ENCODE results near the gene TPRG1. TPM values are rescaled to one million over a fixed set of nuclear protein-coding genes. Genes with fewer than 3 reads are reported as not detected.

Gene TPRG1
- polyA plus RNA-seq, 4 donors = 0.21 to 1.9 (median 0.95) TPM

DNA sequence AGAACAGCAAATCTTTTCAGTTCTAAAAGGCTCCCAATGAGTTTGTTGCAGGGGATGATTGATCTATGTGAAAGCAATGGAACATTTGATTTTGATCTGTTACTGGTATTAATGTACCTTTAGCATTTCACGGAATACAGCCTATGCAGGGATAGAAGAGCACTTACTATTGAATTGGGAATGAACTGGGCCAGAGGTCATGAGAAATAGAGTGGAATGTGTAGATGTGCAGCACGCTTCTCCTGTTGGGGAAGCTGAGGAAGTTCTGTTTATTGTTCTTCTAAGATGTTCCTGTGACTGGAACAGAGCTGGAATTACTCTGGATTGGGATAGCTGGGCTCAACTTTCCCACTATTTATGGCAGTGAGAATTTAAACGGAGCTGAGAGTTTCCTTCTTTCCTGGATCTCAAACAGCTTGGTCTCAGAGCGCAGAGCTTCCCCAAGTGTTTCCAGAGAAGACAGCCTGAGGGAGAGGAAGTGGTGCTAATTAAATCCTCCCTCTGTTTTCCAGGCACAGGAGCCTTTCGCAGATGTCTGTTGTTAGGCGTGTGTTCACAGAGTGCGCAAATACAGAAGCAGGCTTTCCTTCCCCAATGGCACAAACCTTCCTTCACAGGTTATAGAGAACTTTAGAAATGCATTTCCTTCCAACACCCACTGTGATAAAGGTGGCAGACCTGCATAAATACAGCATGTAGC is 32.5 kb downstream of the TPRG1 start:
- H3K4me1 ChIP-seq (ENCODE audit: control insufficient read depth in 3 of 3, insufficient read depth in 2 of 3, low read depth in 1 of 3, low read length in 2 of 3) = no peaks in the 10 kb centered on the region
- H3K27me3 ChIP-seq (ENCODE audit: control insufficient read depth in 3 of 3, insufficient read depth in 3 of 3, low read length in 3 of 3) = peaks cover 0 to 4% (median 0%) of the 10 kb centered on the region in 3 donors
- no peak overlapping the region for H3K4me3 ChIP-seq (ENCODE audit: low read depth in 1 of 3, low read length in 3 of 3)
- DNase-seq (no peak), FAIRE-seq (no peak)
- no peaks in the 10 kb centered on the region for H3K36me3 ChIP-seq (ENCODE audit: control insufficient read depth in 3 of 3, insufficient read depth in 2 of 3, low read depth in 1 of 3, low read length in 3 of 3)
- H3K9me3 ChIP-seq (ENCODE audit: control insufficient read depth in 2 of 2, insufficient read depth in 1 of 2, low read depth in 1 of 2, low read length in 1 of 2) = no peaks in the 10 kb centered on the region
- H3K27ac ChIP-seq (ENCODE audit: low read depth in 1 of 3, low read length in 2 of 3) = no peak overlapping the region
- 60 to 81% (median 76%) methylated on average over 7 of the region's 7 CpGs for WGBS, 3 donors

DNA sequence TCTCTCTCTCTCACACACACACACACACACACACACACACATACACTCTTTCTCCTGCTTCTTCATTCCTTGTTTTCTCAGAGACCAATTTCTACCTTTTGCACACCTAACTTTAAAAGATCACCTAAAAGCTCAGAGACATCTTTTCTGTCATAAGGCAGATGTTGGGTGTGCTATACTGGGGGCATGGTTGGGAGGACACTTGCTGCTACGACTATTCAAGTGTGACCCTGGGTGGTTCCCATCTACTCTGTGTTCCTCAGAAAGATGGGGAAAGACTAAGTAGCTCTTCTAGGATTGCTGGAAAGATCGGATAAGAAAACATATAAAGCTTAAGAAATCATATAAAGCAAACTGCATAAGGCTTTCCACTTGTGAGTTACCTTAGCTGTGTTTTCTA is 33.2 kb downstream of the TPRG1 start:
- no peak for FAIRE-seq
- Histone ChIP-seq H3K27ac (ENCODE audit: low read depth in 1 of 3, low read length in 2 of 3) (no peak overlapping the region), H3K4me1 (ENCODE audit: control insufficient read depth in 3 of 3, insufficient read depth in 2 of 3, low read depth in 1 of 3, low read length in 2 of 3) (no peaks in the 10 kb centered on the region), H3K9me3 (ENCODE audit: control insufficient read depth in 2 of 2, insufficient read depth in 1 of 2, low read depth in 1 of 2, low read length in 1 of 2) (no peaks in the 10 kb centered on the region), H3K27me3 (ENCODE audit: control insufficient read depth in 3 of 3, insufficient read depth in 3 of 3, low read length in 3 of 3) (peaks cover 0 to 4% (median 0%) of the 10 kb centered on the region in 3 donors), H3K36me3 (ENCODE audit: control insufficient read depth in 3 of 3, insufficient read depth in 2 of 3, low read depth in 1 of 3, low read length in 3 of 3) (no peaks in the 10 kb centered on the region), H3K4me3 (ENCODE audit: low read depth in 1 of 3, low read length in 3 of 3) (no peak overlapping the region)
- no peak for DNase-seq
- 82 to 87% (median 84%) methylated on average over 2 of the region's 2 CpGs for WGBS, 3 donors

- FAIRE-seq (no peak), DNase-seq (no peak)
- no peaks in the 10 kb centered on the region for H3K4me1 ChIP-seq (ENCODE audit: control insufficient read depth in 3 of 3, insufficient read depth in 2 of 3, low read depth in 1 of 3, low read length in 2 of 3)
- WGBS, 3 donors = 75 to 84% (median 82%) methylated on average over 4 of the region's 4 CpGs
- no peak overlapping the region for H3K4me3 ChIP-seq (ENCODE audit: low read depth in 1 of 3, low read length in 3 of 3)
- H3K27ac ChIP-seq (ENCODE audit: low read depth in 1 of 3, low read length in 2 of 3) = no peak overlapping the region
- no peaks in the 10 kb centered on the region for H3K9me3 ChIP-seq (ENCODE audit: control insufficient read depth in 2 of 2, insufficient read depth in 1 of 2, low read depth in 1 of 2, low read length in 1 of 2)
- H3K36me3 ChIP-seq (ENCODE audit: control insufficient read depth in 3 of 3, insufficient read depth in 2 of 3, low read depth in 1 of 3, low read length in 3 of 3) = no peaks in the 10 kb centered on the region
- H3K27me3 ChIP-seq (ENCODE audit: control insufficient read depth in 3 of 3, insufficient read depth in 3 of 3, low read length in 3 of 3) = no peaks in the 10 kb centered on the region
These were observed 38.5 kb downstream of the TPRG1 start for GRCh38 chr3:189210251-189210770.

GRCh38 chr3:189212681-189213080 is 40.9 kb downstream of the TPRG1 start:
- WGBS, 3 donors = 87 to 93% (median 88%) methylated on average over 2 of the region's 2 CpGs
- H3K9me3 ChIP-seq (ENCODE audit: control insufficient read depth in 2 of 2, insufficient read depth in 1 of 2, low read depth in 1 of 2, low read length in 1 of 2) = no peaks in the 10 kb centered on the region
- no peaks in the 10 kb centered on the region for H3K4me1 ChIP-seq (ENCODE audit: control insufficient read depth in 3 of 3, insufficient read depth in 2 of 3, low read depth in 1 of 3, low read length in 2 of 3)
- H3K36me3 ChIP-seq (ENCODE audit: control insufficient read depth in 3 of 3, insufficient read depth in 2 of 3, low read depth in 1 of 3, low read length in 3 of 3) = no peaks in the 10 kb centered on the region
- no peaks in the 10 kb centered on the region for H3K27me3 ChIP-seq (ENCODE audit: control insufficient read depth in 3 of 3, insufficient read depth in 3 of 3, low read length in 3 of 3)
- FAIRE-seq (no peak), DNase-seq (no peak)
- H3K27ac ChIP-seq (ENCODE audit: low read depth in 1 of 3, low read length in 2 of 3) = no peak overlapping the region
- H3K4me3 ChIP-seq (ENCODE audit: low read depth in 1 of 3, low read length in 3 of 3) = no peak overlapping the region

GRCh38 chr3:189214651-189215050 is 42.9 kb downstream of the TPRG1 start:
- Histone ChIP-seq H3K4me3 (ENCODE audit: low read depth in 1 of 3, low read length in 3 of 3) (no peak overlapping the region), H3K27ac (ENCODE audit: low read depth in 1 of 3, low read length in 2 of 3) (no peak overlapping the region), H3K9me3 (ENCODE audit: control insufficient read depth in 2 of 2, insufficient read depth in 1 of 2, low read depth in 1 of 2, low read length in 1 of 2) (no peaks in the 10 kb centered on the region), H3K4me1 (ENCODE audit: control insufficient read depth in 3 of 3, insufficient read depth in 2 of 3, low read depth in 1 of 3, low read length in 2 of 3) (no peaks in the 10 kb centered on the region), H3K36me3 (ENCODE audit: control insufficient read depth in 3 of 3, insufficient read depth in 2 of 3, low read depth in 1 of 3, low read length in 3 of 3) (no peaks in the 10 kb centered on the region), H3K27me3 (ENCODE audit: control insufficient read depth in 3 of 3, insufficient read depth in 3 of 3, low read length in 3 of 3) (no peaks in the 10 kb centered on the region)
- 93 to 100% (median 97%) methylated on average over 1 of the region's 1 CpG for WGBS, 3 donors
- FAIRE-seq (no peak), DNase-seq (no peak)

DNA sequence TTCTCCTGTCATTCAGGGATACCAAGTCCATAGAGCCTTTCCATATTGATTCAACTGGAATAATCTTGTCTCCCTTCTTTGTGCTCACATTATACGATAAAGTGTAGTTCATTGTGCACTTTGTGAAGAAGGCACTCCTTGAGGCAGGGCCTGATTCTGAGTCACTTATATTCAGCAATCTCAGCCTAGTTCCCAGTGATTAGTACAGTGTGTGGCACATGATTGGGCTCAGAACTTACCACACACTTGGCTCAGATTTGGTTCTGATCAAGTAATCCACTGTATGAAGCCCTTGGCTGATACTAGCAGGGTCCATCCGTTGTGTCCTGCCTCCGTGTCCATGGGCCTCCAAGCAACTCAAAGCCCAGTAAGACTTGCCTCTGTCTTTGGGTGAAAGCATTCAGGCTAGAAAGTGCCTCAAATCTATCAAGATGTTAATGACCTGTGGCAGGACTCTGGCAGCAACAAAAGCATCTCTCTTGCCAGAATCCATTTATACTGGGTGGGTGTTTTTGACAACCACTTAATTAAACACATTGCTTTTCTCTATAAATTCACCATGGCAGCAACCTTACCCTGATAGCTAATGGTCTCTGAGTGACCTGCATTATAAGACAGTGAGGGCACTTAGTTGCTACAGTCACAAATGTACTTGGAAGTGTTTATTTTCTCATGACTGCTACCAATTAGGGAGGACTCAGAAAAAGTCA is 51.3 kb downstream of the TPRG1 start:
- Histone ChIP-seq H3K27me3 (ENCODE audit: control insufficient read depth in 3 of 3, insufficient read depth in 3 of 3, low read length in 3 of 3) (no peaks in the 10 kb centered on the region), H3K27ac (ENCODE audit: low read depth in 1 of 3, low read length in 2 of 3) (no peak overlapping the region), H3K4me1 (ENCODE audit: control insufficient read depth in 3 of 3, insufficient read depth in 2 of 3, low read depth in 1 of 3, low read length in 2 of 3) (no peaks in the 10 kb centered on the region), H3K36me3 (ENCODE audit: control insufficient read depth in 3 of 3, insufficient read depth in 2 of 3, low read depth in 1 of 3, low read length in 3 of 3) (no peaks in the 10 kb centered on the region), H3K9me3 (ENCODE audit: control insufficient read depth in 2 of 2, insufficient read depth in 1 of 2, low read depth in 1 of 2, low read length in 1 of 2) (no peaks in the 10 kb centered on the region), H3K4me3 (ENCODE audit: low read depth in 1 of 3, low read length in 3 of 3) (no peak overlapping the region)
- DNase-seq = no peak
- FAIRE-seq = no peak
- WGBS, 3 donors = 76 to 92% (median 85%) methylated on average over 3 of the region's 3 CpGs

DNA sequence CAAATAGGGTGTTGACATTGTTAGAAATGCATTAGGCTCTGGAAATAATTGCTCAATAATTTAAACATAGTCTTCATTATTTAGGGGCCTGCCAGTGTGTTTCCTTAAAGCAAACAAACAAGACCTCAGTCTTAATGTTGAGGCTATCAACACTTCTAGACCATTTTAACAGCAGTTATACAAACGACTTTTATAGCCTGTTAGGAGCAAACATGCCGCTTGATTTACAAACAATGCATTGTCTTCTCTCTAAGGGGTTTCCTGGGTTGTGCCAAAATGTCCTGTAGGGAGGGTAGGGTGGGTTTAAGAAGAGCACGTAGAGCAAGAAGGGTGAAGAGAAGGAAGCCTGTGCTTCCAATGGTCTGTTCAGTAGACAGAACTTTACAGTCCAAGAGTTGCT is 53.7 kb downstream of the TPRG1 start:
- Histone ChIP-seq H3K4me3 (ENCODE audit: low read depth in 1 of 3, low read length in 3 of 3) (no peak overlapping the region), H3K27ac (ENCODE audit: low read depth in 1 of 3, low read length in 2 of 3) (no peak overlapping the region), H3K9me3 (ENCODE audit: control insufficient read depth in 2 of 2, insufficient read depth in 1 of 2, low read depth in 1 of 2, low read length in 1 of 2) (no peaks in the 10 kb centered on the region), H3K4me1 (ENCODE audit: control insufficient read depth in 3 of 3, insufficient read depth in 2 of 3, low read depth in 1 of 3, low read length in 2 of 3) (no peaks in the 10 kb centered on the region), H3K36me3 (ENCODE audit: control insufficient read depth in 3 of 3, insufficient read depth in 2 of 3, low read depth in 1 of 3, low read length in 3 of 3) (no peaks in the 10 kb centered on the region), H3K27me3 (ENCODE audit: control insufficient read depth in 3 of 3, insufficient read depth in 3 of 3, low read length in 3 of 3) (no peaks in the 10 kb centered on the region)
- FAIRE-seq = no peak
- no peak for DNase-seq
- 55 to 66% (median 57%) methylated on average over 3 of the region's 3 CpGs for WGBS, 3 donors

DNA sequence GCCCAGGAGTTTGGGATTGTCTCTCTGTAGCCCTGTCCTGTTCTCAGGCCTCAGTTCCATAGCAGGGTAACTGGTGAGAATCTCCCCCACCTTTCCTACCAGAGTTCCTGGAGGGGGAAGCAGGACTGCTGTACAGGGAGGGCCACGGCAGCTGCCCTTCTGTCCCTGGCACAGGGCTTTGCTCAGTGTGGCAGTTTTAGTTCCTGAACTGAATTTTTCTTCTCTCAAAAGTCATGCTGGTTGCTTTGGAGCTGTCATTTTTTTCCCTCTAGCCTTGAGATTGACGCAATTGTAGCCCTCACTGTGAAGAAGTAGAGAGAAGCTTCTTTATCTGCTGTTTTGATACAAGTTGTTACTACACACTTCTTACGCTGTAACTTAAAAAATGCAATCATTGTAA is 55.5 kb downstream of the TPRG1 start:
- H3K36me3 ChIP-seq (ENCODE audit: control insufficient read depth in 3 of 3, insufficient read depth in 2 of 3, low read depth in 1 of 3, low read length in 3 of 3) = no peaks in the 10 kb centered on the region
- H3K27me3 ChIP-seq (ENCODE audit: control insufficient read depth in 3 of 3, insufficient read depth in 3 of 3, low read length in 3 of 3) = no peaks in the 10 kb centered on the region
- 91 to 98% (median 91%) methylated on average over 3 of the region's 3 CpGs for WGBS, 3 donors
- no peak for DNase-seq
- H3K9me3 ChIP-seq (ENCODE audit: control insufficient read depth in 2 of 2, insufficient read depth in 1 of 2, low read depth in 1 of 2, low read length in 1 of 2) = no peaks in the 10 kb centered on the region
- no peaks in the 10 kb centered on the region for H3K4me1 ChIP-seq (ENCODE audit: control insufficient read depth in 3 of 3, insufficient read depth in 2 of 3, low read depth in 1 of 3, low read length in 2 of 3)
- FAIRE-seq = no peak
- H3K4me3 ChIP-seq (ENCODE audit: low read depth in 1 of 3, low read length in 3 of 3) = no peak overlapping the region
- H3K27ac ChIP-seq (ENCODE audit: low read depth in 1 of 3, low read length in 2 of 3) = no peak overlapping the region

Data from small intestine (tissue), 7 donors.